ENCODE measurements around the gene SLC39A8. TPM values are rescaled to one million over a fixed set of nuclear protein-coding genes. Genes with fewer than 3 reads are reported as not detected.
"Not testable (repeated sequence)": the region's sequence is repeated elsewhere in the genome, so short reads cannot be mapped to it uniquely, and the experiment has no call there.

The SLC39A8 gene
- total RNA-seq, 1 donor from 2014 or later: 11.4 TPM

GRCh38 chr4:102386966-102387365 is 41.7 kb upstream of the SLC39A8 start:
- Mint-ChIP-seq H3K27ac (ENCODE audit: unreplicated experiment) (no peak overlapping the region), H3K36me3 (ENCODE audit: low read depth) (no peaks in the 10 kb centered on the region), H3K9me3 (no peaks in the 10 kb centered on the region), H3K27me3 (ENCODE audit: low read depth) (peaks cover 3% of the 10 kb centered on the region), H3K4me1 (no peaks in the 10 kb centered on the region), H3K4me3 (no peak overlapping the region)
- no peak for TF ChIP-seq CTCF (conservative IDR thresholded peaks at IDR 0.05)
- no peak for DNase-seq (ENCODE audit: low read depth, low spot score)

DNA sequence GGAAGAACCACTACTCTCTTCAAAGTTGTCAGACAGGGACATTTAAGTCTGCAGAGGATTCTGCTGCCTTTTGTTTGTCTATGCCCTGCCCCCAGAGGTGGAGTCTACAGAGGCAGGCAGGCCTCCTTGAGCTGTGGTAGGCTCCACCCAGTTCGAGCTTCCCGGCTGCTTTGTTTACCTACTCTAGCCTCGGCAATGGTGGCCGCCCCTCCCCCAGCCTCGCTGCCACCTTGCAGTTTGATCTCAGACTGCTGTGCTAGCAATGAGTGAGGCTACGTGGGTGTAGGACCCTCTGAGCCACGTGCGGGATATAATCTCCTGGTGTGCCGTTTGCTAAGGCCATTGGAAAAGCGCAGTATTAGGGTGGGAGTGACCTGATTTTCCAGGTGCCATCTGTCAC is 35.0 kb upstream of the SLC39A8 start:
- H3K4me3 Mint-ChIP-seq; H3K4me1 Mint-ChIP-seq; H3K27ac Mint-ChIP-seq (ENCODE audit: unreplicated experiment); DNase-seq (ENCODE audit: low read depth, low spot score); H3K36me3 Mint-ChIP-seq (ENCODE audit: low read depth); H3K27me3 Mint-ChIP-seq (ENCODE audit: low read depth): not testable (repeated sequence)
- peaks cover 10% of the 10 kb centered on the region for H3K9me3 Mint-ChIP-seq

DNA sequence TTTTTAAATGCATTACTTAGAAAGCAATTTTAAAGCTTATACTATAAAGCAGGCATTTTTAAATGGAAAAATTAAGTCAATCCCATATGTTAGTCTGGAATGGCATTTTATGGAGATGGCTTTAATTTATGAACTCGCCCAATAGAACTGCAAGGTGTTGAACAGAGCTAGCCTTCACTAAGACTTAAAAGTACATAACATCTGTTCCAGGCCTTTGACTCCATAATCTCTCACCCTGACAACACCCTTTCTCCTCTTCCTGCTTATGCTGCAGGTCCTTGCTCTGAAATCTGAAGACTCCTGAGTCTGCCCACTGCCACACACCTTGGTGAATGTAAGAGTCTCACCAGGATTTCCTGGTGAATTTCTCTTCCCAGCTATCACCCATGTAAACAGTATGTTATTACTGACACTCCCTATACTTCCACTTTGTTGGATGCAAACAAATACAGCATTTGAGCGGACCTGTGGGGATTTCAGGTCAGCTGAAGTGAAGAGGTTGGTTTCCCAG is 17.7 kb upstream of the SLC39A8 start:
- no peak for DNase-seq (ENCODE audit: low read depth, low spot score)
- Mint-ChIP-seq H3K4me1 (no peaks in the 10 kb centered on the region), H3K27ac (ENCODE audit: unreplicated experiment) (no peak overlapping the region), H3K27me3 (ENCODE audit: low read depth) (no peaks in the 10 kb centered on the region), H3K9me3 (peaks cover 6% of the 10 kb centered on the region), H3K36me3 (ENCODE audit: low read depth) (no peaks in the 10 kb centered on the region), H3K4me3 (no peak overlapping the region)
- TF ChIP-seq CTCF (conservative IDR thresholded peaks at IDR 0.05): no peak

DNA sequence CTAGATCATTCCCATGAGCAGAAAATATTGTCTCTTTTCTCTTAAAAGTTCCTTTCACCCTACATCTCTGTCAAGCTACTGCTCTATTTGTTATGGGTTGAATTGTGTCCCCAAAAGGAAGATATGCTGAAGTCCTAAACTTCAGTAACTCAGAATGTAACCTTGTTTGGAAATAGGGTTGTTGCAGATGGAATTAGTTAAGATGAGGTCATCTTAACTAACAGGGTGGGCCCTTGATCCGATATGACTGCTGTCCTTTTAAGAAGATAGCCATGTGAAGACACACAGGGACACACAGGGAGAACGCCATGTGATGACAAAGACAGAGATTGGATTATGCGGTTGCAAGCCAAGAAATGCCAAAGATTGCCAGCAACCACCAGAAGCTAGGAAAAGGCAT is 12.8 kb upstream of the SLC39A8 start:
- Mint-ChIP-seq H3K9me3 (no peaks in the 10 kb centered on the region), H3K4me1 (no peaks in the 10 kb centered on the region), H3K27ac (ENCODE audit: unreplicated experiment) (no peak overlapping the region), H3K4me3 (no peak overlapping the region), H3K36me3 (ENCODE audit: low read depth) (no peaks in the 10 kb centered on the region), H3K27me3 (ENCODE audit: low read depth) (peaks cover under 1% of the 10 kb centered on the region)
- TF ChIP-seq CTCF (conservative IDR thresholded peaks at IDR 0.05): no peak
- no peak for DNase-seq (ENCODE audit: low read depth, low spot score)

- not testable (repeated sequence) for H3K4me1 Mint-ChIP-seq
Measured at GRCh38 chr4:102357637-102358036, 12.4 kb upstream of the SLC39A8 start.

DNA sequence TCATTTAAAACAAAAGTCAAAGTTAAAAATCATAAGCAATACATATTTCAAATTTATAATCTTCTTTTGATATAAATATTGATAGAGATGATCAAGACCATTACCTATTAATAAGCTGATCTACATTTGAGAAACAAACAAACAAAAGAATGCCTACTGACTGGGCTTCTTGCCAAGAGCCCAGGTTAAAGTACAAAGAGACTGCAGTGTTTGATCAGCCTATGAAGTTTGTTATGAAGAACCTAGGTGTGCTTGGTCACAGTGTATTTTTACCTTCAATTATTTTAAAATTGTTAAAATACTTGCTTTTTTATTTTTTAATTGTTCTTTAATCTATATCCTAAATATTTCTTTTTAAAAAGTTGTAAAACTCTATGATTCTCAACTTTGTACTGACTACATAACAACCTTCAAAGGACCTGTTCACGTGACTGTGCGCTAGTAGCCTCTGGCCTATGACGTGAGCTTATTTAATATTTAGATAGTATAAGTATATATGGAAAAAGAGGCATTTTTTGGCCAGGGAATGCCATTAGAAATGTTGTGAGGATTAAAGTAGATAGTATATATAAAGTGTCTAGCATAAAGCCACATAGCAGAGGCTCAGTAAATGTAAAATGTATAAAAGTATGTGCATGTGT is 11.4 kb upstream of the SLC39A8 start:
- no peak overlapping the region for H3K4me3 Mint-ChIP-seq
- no peak for DNase-seq (ENCODE audit: low read depth, low spot score)
- no peaks in the 10 kb centered on the region for H3K36me3 Mint-ChIP-seq (ENCODE audit: low read depth)
- H3K27ac Mint-ChIP-seq (ENCODE audit: unreplicated experiment): no peak overlapping the region
- no peaks in the 10 kb centered on the region for H3K9me3 Mint-ChIP-seq
- TF ChIP-seq CTCF (conservative IDR thresholded peaks at IDR 0.05): no peak
- peaks cover 3% of the 10 kb centered on the region for H3K27me3 Mint-ChIP-seq (ENCODE audit: low read depth)
- H3K4me1 Mint-ChIP-seq: no peaks in the 10 kb centered on the region

More at GRCh38 chr4:102357637-102358036, 12.4 kb upstream of the SLC39A8 start:
- not testable (repeated sequence) for H3K36me3 Mint-ChIP-seq (ENCODE audit: low read depth); H3K9me3 Mint-ChIP-seq; DNase-seq (ENCODE audit: low read depth, low spot score); H3K4me3 Mint-ChIP-seq; H3K27me3 Mint-ChIP-seq (ENCODE audit: low read depth); H3K27ac Mint-ChIP-seq (ENCODE audit: unreplicated experiment)
